ENCODE data around the gene YDJC.

- no peak for TF ChIP-seq CTCF (IDR thresholded peaks at IDR 0.05; ENCODE audit: low read depth, low read length)
- TF ChIP-seq EZH2phosphoT487 (IDR thresholded peaks at IDR 0.05; ENCODE audit: low read depth): no peak
Measured at GRCh38 chr22:21628386-21629254, 1.2 kb downstream of the YDJC start.

Measured in OCI-LY3 (cell line).